ENCODE results near the gene CCNY.

DNA sequence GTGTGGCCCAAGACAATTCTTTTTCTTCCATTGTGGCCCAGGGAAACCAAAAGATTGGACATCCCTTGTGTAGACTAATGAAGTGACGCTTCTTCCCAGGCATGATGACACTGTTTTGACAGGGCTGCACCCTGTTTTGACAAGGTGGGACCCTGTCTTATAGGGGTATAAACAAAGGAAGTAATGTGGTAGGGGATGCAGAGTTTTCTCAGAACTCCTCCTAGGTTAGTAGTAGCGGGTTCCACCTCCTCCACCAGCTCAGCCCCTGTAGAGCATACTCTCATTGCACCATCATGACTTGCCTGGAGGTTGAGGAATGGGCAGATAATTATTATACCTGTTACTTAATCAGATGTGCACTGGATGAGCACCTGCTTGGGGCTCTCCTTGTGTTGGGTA, 123.1 kb downstream of the CCNY start:
- TF ChIP-seq, protein P1, sequence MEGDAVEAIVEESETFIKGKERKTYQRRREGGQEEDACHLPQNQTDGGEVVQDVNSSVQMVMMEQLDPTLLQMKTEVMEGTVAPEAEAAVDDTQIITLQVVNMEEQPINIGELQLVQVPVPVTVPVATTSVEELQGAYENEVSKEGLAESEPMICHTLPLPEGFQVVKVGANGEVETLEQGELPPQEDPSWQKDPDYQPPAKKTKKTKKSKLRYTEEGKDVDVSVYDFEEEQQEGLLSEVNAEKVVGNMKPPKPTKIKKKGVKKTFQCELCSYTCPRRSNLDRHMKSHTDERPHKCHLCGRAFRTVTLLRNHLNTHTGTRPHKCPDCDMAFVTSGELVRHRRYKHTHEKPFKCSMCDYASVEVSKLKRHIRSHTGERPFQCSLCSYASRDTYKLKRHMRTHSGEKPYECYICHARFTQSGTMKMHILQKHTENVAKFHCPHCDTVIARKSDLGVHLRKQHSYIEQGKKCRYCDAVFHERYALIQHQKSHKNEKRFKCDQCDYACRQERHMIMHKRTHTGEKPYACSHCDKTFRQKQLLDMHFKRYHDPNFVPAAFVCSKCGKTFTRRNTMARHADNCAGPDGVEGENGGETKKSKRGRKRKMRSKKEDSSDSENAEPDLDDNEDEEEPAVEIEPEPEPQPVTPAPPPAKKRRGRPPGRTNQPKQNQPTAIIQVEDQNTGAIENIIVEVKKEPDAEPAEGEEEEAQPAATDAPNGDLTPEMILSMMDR (IDR thresholded peaks at IDR 0.05; ENCODE audit: poor library complexity) = no peak
- no peak for TF ChIP-seq EZH2phosphoT487 (IDR thresholded peaks at IDR 0.05; ENCODE audit: low read depth, severe bottlenecking, unreplicated experiment)

Data from hepatocyte (in vitro differentiated cells).